ENCODE results near the gene DAPP1. TPM values are rescaled to one million over a fixed set of nuclear protein-coding genes. Genes with fewer than 3 reads are reported as not detected.
"Not testable (repeated sequence)": the region's sequence is repeated elsewhere in the genome, so short reads cannot be mapped to it uniquely, and the experiment has no call there.

The DAPP1 gene
- total RNA-seq, 4 donors from 2014 or later, result 1.6 to 6.1 (median 4.2) TPM

- no peak for ATAC-seq (ENCODE audit: low FRiP score)
- DNase-seq (ENCODE audit: low spot score), result no peak
- no peak for TF ChIP-seq CTCF (IDR thresholded peaks at IDR 0.05)
These were observed 7.5 kb downstream of the DAPP1 start for GRCh38 chr4:99824070-99824599.

GRCh38 chr4:99825272-99825671, 8.6 kb downstream of the DAPP1 start:
- TF ChIP-seq CTCF (IDR thresholded peaks at IDR 0.05), result no peak
- DNase-seq (ENCODE audit: low spot score) (no peak), ATAC-seq (ENCODE audit: low FRiP score) (no peak)

GRCh38 chr4:99826016-99826415, 9.4 kb downstream of the DAPP1 start:
- DNase-seq (ENCODE audit: low spot score) (no peak), ATAC-seq (ENCODE audit: low FRiP score) (no peak)
- TF ChIP-seq CTCF (IDR thresholded peaks at IDR 0.05), result no peak

- no peak for TF ChIP-seq CTCF (IDR thresholded peaks at IDR 0.05)
- ATAC-seq (ENCODE audit: low FRiP score) (no peak), DNase-seq (ENCODE audit: low spot score) (no peak)
These were observed 10.8 kb downstream of the DAPP1 start for GRCh38 chr4:99827454-99827853.

GRCh38 chr4:99827857-99828256, 11.2 kb downstream of the DAPP1 start:
- no peak for TF ChIP-seq CTCF (IDR thresholded peaks at IDR 0.05)
- DNase-seq (ENCODE audit: low spot score) (no peak), ATAC-seq (ENCODE audit: low FRiP score) (no peak)

- TF ChIP-seq CTCF (IDR thresholded peaks at IDR 0.05), result no peak
- ATAC-seq (ENCODE audit: low FRiP score) (no peak), DNase-seq (ENCODE audit: low spot score) (no peak)
These were observed 11.8 kb downstream of the DAPP1 start for GRCh38 chr4:99828477-99828876.

GRCh38 chr4:99830051-99830450, 13.4 kb downstream of the DAPP1 start:
- ATAC-seq (ENCODE audit: low FRiP score); DNase-seq (ENCODE audit: low spot score): not testable (repeated sequence)

GRCh38 chr4:99832321-99832720, 15.7 kb downstream of the DAPP1 start:
- ATAC-seq (ENCODE audit: low FRiP score) (no peak), DNase-seq (ENCODE audit: low spot score) (no peak)
- TF ChIP-seq CTCF (IDR thresholded peaks at IDR 0.05), result no peak
